Peyer's patch (tissue), 4 donors: ENCODE results near the gene TMEFF1. TPM values are rescaled to one million over a fixed set of nuclear protein-coding genes. Genes with fewer than 3 reads are reported as not detected.
"Not testable (repeated sequence)": the region's sequence is repeated elsewhere in the genome, so short reads cannot be mapped to it uniquely, and the experiment has no call there.

Experiments
- DNase-seq, 3 donors: peaks; one replicate each; pipeline ENCODE4 v3.0.0-alpha.2; 2017 to 2019
- H3K27ac ChIP-seq, 4 donors: fragments of 200-600 bp; sonication (generic); one replicate each; pipeline ENCODE4 v1.5.1; 2016 to 2019
- H3K27me3 ChIP-seq, 2 donors: fragments of 200-600 bp; sonication (generic); one replicate each; pipeline ENCODE4 v1.5.1; 2019
- H3K36me3 ChIP-seq, 3 donors: fragments of 200-600 bp; sonication (generic); one replicate each; pipeline ENCODE4 v1.5.1; 2016 to 2019
- H3K4me1 ChIP-seq, 4 donors: fragments of 200-600 bp; sonication (generic); one replicate each; pipeline ENCODE4 v1.5.1; 2016 to 2019
- H3K4me3 ChIP-seq, 4 donors: fragments of 200-600 bp; sonication (generic); 1 replicate in 3 of 4; 2 replicates in 1 of 4; pipeline ENCODE4 v1.5.1; 2016 to 2019; ENCODE audit warnings: mild to moderate bottlenecking in 1 of 4
- H3K9me3 ChIP-seq, 4 donors: fragments of 200-600 bp; sonication (generic); one replicate each; pipeline ENCODE4 v1.5.1; 2016 to 2019; ENCODE audit warnings: mild to moderate bottlenecking in 1 of 4
- CTCF ChIP-seq, 6 experiments: fragments of 450-650 bp in 4 of 6; fragments of 200-600 bp in 2 of 6; sonication (generic) in 1 of 6; IDR thresholded peaks; one replicate each; pipeline ENCODE4 v1.5.1; 2017 to 2019; ENCODE audit warnings: antibody characterized with exemption in 6 of 6, mild to moderate bottlenecking in 3 of 6, moderate library complexity in 1 of 6
- POLR2A ChIP-seq, 2 donors: fragments of 450-650 bp; IDR thresholded peaks; one replicate each; pipeline ENCODE4 v1.5.1; 2017; ENCODE audit warnings: antibody characterized with exemption in 2 of 2, mild to moderate bottlenecking in 2 of 2, moderate library complexity in 2 of 2
- total RNA-seq, 4 donors: library from RNA; depleted of rRNA; stranded (reverse); fragments of >200 nt; gene quantifications; one replicate each; pipeline ENCODE4 v1.1.0, GENCODE V29; 2016

TMEFF1 gene
- total RNA-seq, 4 donors from 2014 or later = 0.40 TPM; not detected in 3

- no peak overlapping the region for H3K27ac ChIP-seq
- TF ChIP-seq POLR2A (IDR thresholded peaks at IDR 0.05) (no peak), CTCF (IDR thresholded peaks at IDR 0.05) (peak; percentile 84 to 94 (median 91))
- no peaks in the 10 kb centered on the region for H3K27me3 ChIP-seq
- DNase-seq = peak in 2 of 3 donors; percentile 78 to 90
- no peaks in the 10 kb centered on the region for H3K9me3 ChIP-seq
- H3K4me1 ChIP-seq = no peaks in the 10 kb centered on the region
- H3K36me3 ChIP-seq = no peaks in the 10 kb centered on the region
- H3K4me3 ChIP-seq = no peak overlapping the region
Measured at GRCh38 chr9:100437860-100438805, 34.8 kb upstream of the TMEFF1 start.

- Histone ChIP-seq H3K27ac (no peak overlapping the region), H3K4me3 (no peak overlapping the region), H3K9me3 (no peaks in the 10 kb centered on the region), H3K27me3 (no peaks in the 10 kb centered on the region), H3K4me1 (no peaks in the 10 kb centered on the region), H3K36me3 (no peaks in the 10 kb centered on the region)
- DNase-seq = no peak
- no peak for TF ChIP-seq CTCF (IDR thresholded peaks at IDR 0.05)
- no peak for TF ChIP-seq POLR2A (IDR thresholded peaks at IDR 0.05)
Measured at GRCh38 chr9:100440071-100440470, 32.9 kb upstream of the TMEFF1 start.

- H3K9me3 ChIP-seq, DNase-seq, H3K4me3 ChIP-seq, H3K27me3 ChIP-seq, H3K4me1 ChIP-seq, H3K27ac ChIP-seq, H3K36me3 ChIP-seq: not testable (repeated sequence)
Measured at GRCh38 chr9:100440487-100440886, 32.5 kb upstream of the TMEFF1 start.

- no peak for DNase-seq
- no peaks in the 10 kb centered on the region for H3K4me1 ChIP-seq
- TF ChIP-seq CTCF (IDR thresholded peaks at IDR 0.05) (no peak), POLR2A (IDR thresholded peaks at IDR 0.05) (no peak)
- H3K36me3 ChIP-seq = no peaks in the 10 kb centered on the region
- H3K9me3 ChIP-seq = no peaks in the 10 kb centered on the region
- H3K27ac ChIP-seq = no peak overlapping the region
- H3K4me3 ChIP-seq = no peak overlapping the region
- no peaks in the 10 kb centered on the region for H3K27me3 ChIP-seq
Measured at GRCh38 chr9:100441911-100442361, 31.0 kb upstream of the TMEFF1 start.

- TF ChIP-seq POLR2A (IDR thresholded peaks at IDR 0.05) (no peak), CTCF (IDR thresholded peaks at IDR 0.05) (no peak)
- no peaks in the 10 kb centered on the region for H3K27me3 ChIP-seq
- H3K4me1 ChIP-seq = no peaks in the 10 kb centered on the region
- H3K27ac ChIP-seq = no peak overlapping the region
- H3K4me3 ChIP-seq = no peak overlapping the region
- no peak for DNase-seq
- H3K9me3 ChIP-seq = no peaks in the 10 kb centered on the region
- no peaks in the 10 kb centered on the region for H3K36me3 ChIP-seq
Measured at GRCh38 chr9:100443781-100444768, 28.9 kb upstream of the TMEFF1 start.
